Esophagus squamous epithelium (tissue), 5 donors: ENCODE measurements around the gene SLC12A7. TPM values are rescaled to one million over a fixed set of nuclear protein-coding genes. Genes with fewer than 3 reads are reported as not detected.

Experiments
- DNase-seq: peaks from one replicate; lab custom pipeline; 2025; lab: John Stamatoyannopoulos, UW
- H3K27ac ChIP-seq, 4 donors: fragments of 200-600 bp; sonication (generic); one replicate each; pipeline ENCODE4 v1.5.1; 2016 to 2019; ENCODE audit warnings: mild to moderate bottlenecking in 1 of 4
- H3K27me3 ChIP-seq, 4 donors: fragments of 200-600 bp; sonication (generic); 1 replicate in 3 of 4; 2 replicates in 1 of 4; pipeline versions ENCODE4 v1.5.1 to v1.6.0; 2017 to 2021; ENCODE audit warnings: antibody characterized with exemption in 1 of 4
- H3K36me3 ChIP-seq, 3 donors: fragments of 200-600 bp; sonication (generic); one replicate each; pipeline ENCODE4 v1.5.1; 2016 to 2019
- H3K4me1 ChIP-seq, 3 donors: fragments of 200-600 bp; sonication (generic); one replicate each; pipeline ENCODE4 v1.5.1; 2017 to 2019
- H3K4me3 ChIP-seq, 4 donors: fragments of 200-600 bp; sonication (generic); 1 replicate in 3 of 4; 2 replicates in 1 of 4; pipeline ENCODE4 v1.5.1; 2016 to 2019; ENCODE audit warnings: mild to moderate bottlenecking in 2 of 4, moderate library complexity in 1 of 4
- H3K9me3 ChIP-seq, 3 donors: fragments of 200-600 bp; sonication (generic); one replicate each; pipeline ENCODE4 v1.5.1; 2016 to 2019
- POLR2A ChIP-seq, 4 donors: fragments of 450-650 bp; IDR thresholded peaks; one replicate each; pipeline ENCODE4 v1.6.1; 2017; ENCODE audit warnings: antibody characterized with exemption in 4 of 4, mild to moderate bottlenecking in 4 of 4, moderate library complexity in 3 of 4
- WGBS, 2 donors: methylation state at CpG; one replicate each; pipeline ENCODE4 v1.1.5; 2018; 5-methylcytosine and 5-hydroxymethylcytosine counted together
- intact Hi-C: fragments of 100-400 bp; cut with DNase I; formaldehyde crosslinking; loops from one replicate; pipeline ENCODE4 v1.15.0; 2022
- total RNA-seq, 4 donors: library from RNA; depleted of rRNA; stranded (reverse); fragments of >200 nt; gene quantifications; one replicate each; pipeline ENCODE4 v1.1.0, GENCODE V29; 2016
- TF ChIP-seq, protein P1 (sequence below), 6 experiments: fragments of 450-650 bp in 4 of 6; fragments of 200-600 bp in 2 of 6; sonication (generic) in 2 of 6; IDR thresholded peaks; one replicate each; pipeline ENCODE4 v1.5.1; 2016 to 2019; ENCODE audit warnings: antibody characterized with exemption in 6 of 6, mild to moderate bottlenecking in 4 of 6, moderate library complexity in 4 of 6
- donor health status: DM: yes; HTN: yes; CAD: no.

The SLC12A7 gene
- total RNA-seq, 4 donors from 2014 or later = 4.5 to 13.4 (median 6.6) TPM

DNA sequence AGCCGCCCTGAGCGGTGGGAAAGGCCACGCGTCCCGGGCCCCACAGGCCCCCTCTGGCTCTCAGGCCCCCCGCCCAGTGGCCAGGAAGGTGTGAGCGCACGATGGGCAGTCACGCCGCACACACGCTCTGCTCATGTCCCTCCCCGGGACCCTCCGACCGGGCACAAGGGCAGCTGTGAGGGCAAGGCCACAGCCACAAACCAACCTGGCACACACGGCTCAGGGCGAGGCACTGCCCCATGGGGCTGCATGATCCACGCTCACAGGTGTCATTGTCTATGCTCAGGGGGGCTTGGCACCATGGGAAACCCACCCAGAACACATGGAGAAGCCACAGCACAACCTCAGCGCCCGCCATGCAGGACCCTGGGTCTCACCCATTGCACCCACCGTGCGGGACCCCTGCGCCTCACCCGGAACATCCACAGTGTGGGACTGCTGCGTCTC lies 51.3 kb downstream of the SLC12A7 start:
- Histone ChIP-seq H3K9me3 (no peaks in the 10 kb centered on the region), H3K27me3 (no peaks in the 10 kb centered on the region), H3K27ac (no peak overlapping the region), H3K4me3 (no peak overlapping the region), H3K4me1 (no peaks in the 10 kb centered on the region), H3K36me3 (peaks cover 0 to 79% (median 6%) of the 10 kb centered on the region in 3 donors)
- WGBS, 2 donors = 100% methylated on average over 1 of the region's 24 CpGs
- no peak for DNase-seq
- intact Hi-C loops = no loop called here
- TF ChIP-seq, protein P1, sequence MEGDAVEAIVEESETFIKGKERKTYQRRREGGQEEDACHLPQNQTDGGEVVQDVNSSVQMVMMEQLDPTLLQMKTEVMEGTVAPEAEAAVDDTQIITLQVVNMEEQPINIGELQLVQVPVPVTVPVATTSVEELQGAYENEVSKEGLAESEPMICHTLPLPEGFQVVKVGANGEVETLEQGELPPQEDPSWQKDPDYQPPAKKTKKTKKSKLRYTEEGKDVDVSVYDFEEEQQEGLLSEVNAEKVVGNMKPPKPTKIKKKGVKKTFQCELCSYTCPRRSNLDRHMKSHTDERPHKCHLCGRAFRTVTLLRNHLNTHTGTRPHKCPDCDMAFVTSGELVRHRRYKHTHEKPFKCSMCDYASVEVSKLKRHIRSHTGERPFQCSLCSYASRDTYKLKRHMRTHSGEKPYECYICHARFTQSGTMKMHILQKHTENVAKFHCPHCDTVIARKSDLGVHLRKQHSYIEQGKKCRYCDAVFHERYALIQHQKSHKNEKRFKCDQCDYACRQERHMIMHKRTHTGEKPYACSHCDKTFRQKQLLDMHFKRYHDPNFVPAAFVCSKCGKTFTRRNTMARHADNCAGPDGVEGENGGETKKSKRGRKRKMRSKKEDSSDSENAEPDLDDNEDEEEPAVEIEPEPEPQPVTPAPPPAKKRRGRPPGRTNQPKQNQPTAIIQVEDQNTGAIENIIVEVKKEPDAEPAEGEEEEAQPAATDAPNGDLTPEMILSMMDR (IDR thresholded peaks at IDR 0.05) = no peak
- no peak for TF ChIP-seq POLR2A (IDR thresholded peaks at IDR 0.05)

DNA sequence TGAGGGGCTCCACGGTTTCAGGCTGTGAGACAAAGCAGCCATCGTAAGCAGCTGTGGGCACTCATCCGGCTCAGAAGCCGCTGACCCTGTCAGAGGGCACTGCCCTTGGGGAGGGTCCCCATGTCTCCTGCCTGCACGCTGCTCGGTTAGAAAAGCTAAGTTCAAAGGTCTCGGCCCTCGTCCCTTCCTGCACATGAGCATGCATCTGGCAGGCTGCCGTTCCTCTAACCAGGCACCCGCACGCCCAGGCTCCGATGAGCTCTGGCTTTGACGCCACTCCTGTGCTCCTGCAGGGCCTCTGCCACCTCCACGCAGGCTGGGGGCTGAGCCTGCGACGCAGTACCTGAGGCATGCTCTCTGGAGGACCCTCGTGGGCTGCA lies 52.0 kb downstream of the SLC12A7 start:
- H3K27me3 ChIP-seq = no peaks in the 10 kb centered on the region
- H3K4me1 ChIP-seq = no peaks in the 10 kb centered on the region
- intact Hi-C loops = no loop called here
- no peak for DNase-seq
- no peaks in the 10 kb centered on the region for H3K9me3 ChIP-seq
- H3K4me3 ChIP-seq = no peak overlapping the region
- no peak overlapping the region for H3K27ac ChIP-seq
- WGBS, 2 donors = 90 to 93% methylated on average over 2 to 7 of the region's 17 CpGs
- peaks cover 0 to 86% (median 6%) of the 10 kb centered on the region in 3 donors for H3K36me3 ChIP-seq
- no peak for TF ChIP-seq POLR2A (IDR thresholded peaks at IDR 0.05)
- TF ChIP-seq, protein P1 (IDR thresholded peaks at IDR 0.05) = no peak

DNA sequence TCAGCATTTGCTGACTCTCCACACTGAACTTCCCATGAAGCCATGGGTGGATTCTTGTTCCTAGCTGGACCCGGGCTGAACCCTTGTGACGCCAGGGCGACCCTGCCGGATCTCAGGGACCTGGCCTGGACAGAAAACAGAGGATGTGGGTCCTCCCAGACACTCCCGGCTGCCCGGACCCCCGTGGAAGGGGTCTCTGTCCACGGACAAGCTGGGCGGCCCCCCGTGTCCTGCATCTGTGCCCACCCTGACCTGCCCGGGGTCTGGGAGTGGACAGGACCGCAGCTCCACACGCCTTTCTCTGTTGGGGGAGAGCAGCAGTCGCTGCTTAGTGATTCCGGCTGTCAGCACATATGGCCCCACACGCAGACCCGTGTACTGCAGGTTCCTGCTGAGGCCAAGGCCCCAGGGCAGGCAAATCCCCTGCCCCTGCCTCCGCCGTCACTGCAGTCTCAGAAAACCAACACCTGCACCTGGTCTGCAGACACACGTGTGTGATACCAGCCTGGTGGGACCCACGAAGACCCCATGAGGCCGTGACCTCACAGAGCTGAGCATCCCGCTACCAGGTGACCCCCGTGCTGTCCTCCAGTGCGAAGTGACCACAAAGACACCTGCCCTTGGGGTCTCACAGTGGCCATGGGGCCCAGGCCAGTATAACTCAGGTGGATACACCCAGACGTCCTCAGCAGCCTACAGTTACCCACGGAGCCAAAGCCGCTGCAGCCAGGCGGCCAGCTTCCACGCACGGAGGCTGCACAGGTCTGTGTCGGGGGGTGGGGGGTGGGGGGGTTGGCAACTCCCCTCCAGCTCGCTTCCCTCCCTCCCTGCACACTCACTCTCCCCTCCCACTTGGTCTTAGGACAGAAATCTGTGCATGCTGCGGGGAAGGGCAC lies 52.6 kb downstream of the SLC12A7 start:
- Histone ChIP-seq H3K36me3 (peaks cover 0 to 88% (median 4%) of the 10 kb centered on the region in 3 donors), H3K27ac (no peak overlapping the region), H3K27me3 (no peaks in the 10 kb centered on the region), H3K9me3 (no peaks in the 10 kb centered on the region), H3K4me1 (no peaks in the 10 kb centered on the region), H3K4me3 (no peak overlapping the region)
- no peak for DNase-seq
- 89 to 90% methylated on average over 2 to 5 of the region's 34 CpGs for whole genome bisulfite sequencing, 2 donors
- intact Hi-C loops = no loop called here
- TF ChIP-seq, protein P1 (IDR thresholded peaks at IDR 0.05) = no peak
- TF ChIP-seq POLR2A (IDR thresholded peaks at IDR 0.05) = no peak

DNA sequence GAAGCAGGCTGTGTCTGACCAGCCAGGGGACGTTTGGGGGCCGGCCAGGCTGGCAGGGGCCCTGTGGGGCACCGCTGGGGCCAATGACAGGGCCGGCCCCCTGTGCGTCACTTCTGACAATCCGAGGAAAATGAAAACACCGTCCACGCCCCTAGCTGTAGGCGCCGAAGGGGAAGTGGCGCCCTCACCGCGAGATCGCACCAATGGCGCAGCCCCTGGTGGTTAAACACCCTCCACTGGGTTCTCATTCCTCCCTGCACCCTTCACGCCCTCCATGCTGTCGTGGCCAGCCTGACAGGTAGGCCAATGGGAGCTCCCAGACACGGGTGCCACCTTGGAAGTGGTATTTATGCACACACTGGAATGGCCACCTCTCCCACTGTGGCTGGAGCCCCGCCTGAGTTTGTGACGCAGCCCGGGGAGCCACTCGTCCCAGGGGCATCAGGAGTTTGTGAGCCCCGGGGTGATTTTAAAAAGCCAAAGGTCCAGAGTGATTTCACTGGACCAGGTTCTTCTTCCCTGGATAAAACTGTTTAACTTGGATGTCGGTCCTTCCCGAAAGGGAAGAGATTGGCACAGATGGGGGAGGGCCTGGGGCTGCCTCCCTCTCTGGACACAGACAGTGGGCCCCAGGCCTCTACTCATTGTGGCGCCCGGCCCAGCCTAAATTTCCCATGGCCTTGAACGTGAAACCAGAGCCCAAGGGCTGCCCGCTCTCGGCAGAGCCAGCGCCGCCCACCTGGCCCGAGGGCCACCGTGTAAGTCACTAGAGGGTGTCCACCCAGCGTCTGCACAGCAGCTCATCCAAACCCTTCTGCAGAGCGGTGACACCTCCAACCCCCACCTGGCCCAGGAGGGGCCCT lies 53.5 kb downstream of the SLC12A7 start:
- Histone ChIP-seq H3K36me3 (peaks cover 0 to 80% (median 0%) of the 10 kb centered on the region in 3 donors), H3K27me3 (no peaks in the 10 kb centered on the region), H3K9me3 (no peaks in the 10 kb centered on the region), H3K4me1 (peaks cover 0 to 2% (median 0%) of the 10 kb centered on the region in 3 donors), H3K4me3 (no peak overlapping the region), H3K27ac (no peak overlapping the region)
- intact Hi-C loops = no loop called here
- WGBS, 2 donors = 90 to 96% methylated on average over 9 to 24 of the region's 36 CpGs
- TF ChIP-seq POLR2A (IDR thresholded peaks at IDR 0.05) = no peak
- TF ChIP-seq, protein P1 (IDR thresholded peaks at IDR 0.05) = no peak
- no peak for DNase-seq
